Measurements from ENCODE around the gene MLLT10. TPM values are rescaled to one million over a fixed set of nuclear protein-coding genes. Genes with fewer than 3 reads are reported as not detected.

Gene MLLT10
- total and polyA plus RNA-seq, 9 of the 15 experiments (the other 6 are each of a cell fraction or from before 2014, with no cell fraction given) = 18.8 to 81.4 (median 64.2) TPM

DNA sequence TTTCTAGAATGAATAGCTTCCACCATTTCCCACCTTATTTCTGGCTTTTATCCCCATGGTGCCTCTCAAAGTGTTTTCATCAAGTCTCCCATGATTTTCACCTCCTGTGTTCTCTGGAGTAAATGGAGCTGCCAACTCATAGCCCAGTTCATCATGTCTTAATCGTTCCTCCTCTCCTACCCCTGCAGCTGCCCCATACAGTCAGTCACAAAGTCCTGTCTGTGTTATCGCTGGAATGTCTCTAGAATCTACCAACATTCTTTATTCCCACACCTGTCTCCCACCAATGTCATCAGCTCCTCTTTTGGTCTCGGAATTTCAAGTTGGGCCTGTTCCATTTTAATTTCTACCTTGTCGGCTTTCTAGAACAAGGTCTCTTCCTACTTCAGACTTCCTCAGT is 178.9 kb downstream of the MLLT10 start (continued):
- TF ChIP-seq IFI16 (CRISPR knock-in tag; IDR thresholded peaks at IDR 0.05) = no peak
- no peak for TF ChIP-seq EP300 (IDR thresholded peaks at IDR 0.05; ENCODE audit: low read length)

- FAIRE-seq (no peak), DNase-seq (ENCODE audit: extremely low read depth in 1 of 4, low spot score in 3 of 4) (no peak), ATAC-seq (no peak; the same call in 2 of the 3 replicates)
- H3K9me3 ChIP-seq (replicated peaks; ENCODE audit: control insufficient read depth, insufficient read depth, low read depth, low read length) = no peaks in the 10 kb centered on the region
- no peak overlapping the region for H3K27ac ChIP-seq (ENCODE audit: extremely low read depth, low read depth, low read length)
- H3K9me1 ChIP-seq (ENCODE audit: control insufficient read depth, insufficient read depth, low read length) = no peaks in the 10 kb centered on the region
- H3K4me3 ChIP-seq = no peak overlapping the region
- H4K20me1 ChIP-seq (replicated peaks; ENCODE audit: control insufficient read depth, insufficient read depth, low read length) = no peaks in the 10 kb centered on the region
- no peak overlapping the region for H2AFZ ChIP-seq (ENCODE audit: low read depth, low read length)
- in situ Hi-C loops (cut with MboI) = no loop called here
- whole genome bisulfite sequencing (ENCODE audit: insufficient coverage, low coverage, missing lambda C conversion rate) = 61% methylated on average over 2 of the region's 2 CpGs
- H3K79me2 ChIP-seq (ENCODE audit: control insufficient read depth, insufficient read depth, low read length) = peaks cover 10% of the 10 kb centered on the region; the same call in 2 of the 3 replicates
- no peak overlapping the region for H3K4me2 ChIP-seq (ENCODE audit: insufficient read depth, low read length)
- H3K36me3 ChIP-seq (ENCODE audit: control insufficient read depth, insufficient read depth, low read length) = peaks cover 66% of the 10 kb centered on the region
- no TSS peak for BruUV-seq (replicated peaks)
- H3K9ac ChIP-seq (ENCODE audit: insufficient read depth in 1 of 2, low read depth in 2 of 2, low read length in 2 of 2) = no peak overlapping the region
- ChIA-PET POLR2A (interaction anchor here (0.8 to 1.2 kb wide), 3 partner anchors 9 to 89 kb away, joined by 3 to 5 read pairs (median 3); no protein-coding TSS in a partner anchor), CTCF (ENCODE audit: low intra/inter-chr PET ratio) (no interaction called here)
- intact Hi-C loops (cut with micrococcal nuclease) = no loop called here
- H3K4me1 ChIP-seq (replicated peaks in 1 of 2; ENCODE audit: control insufficient read depth in 2 of 2, insufficient read depth in 2 of 2, low read length in 2 of 2) = 0 out of 5 replicates have a peak, but pooled peaks cover 0 to 3% of the 10 kb centered on the region in 2 experiments
- TF ChIP-seq ZNF143 (CRISPR knock-in tag; IDR thresholded peaks at IDR 0.05) (no peak), TOE1 (IDR thresholded peaks at IDR 0.05; ENCODE audit: borderline replicate concordance) (no peak), TOE1 (CRISPR knock-in tag; IDR thresholded peaks at IDR 0.05; ENCODE audit: borderline replicate concordance, low read depth) (no peak), RFX1 (IDR thresholded peaks at IDR 0.05) (peak; percentile 84), FOXJ2 (tag; IDR thresholded peaks at IDR 0.05) (0 out of 2 replicates have a peak, but pooled peaks have one; percentile 62), ELF4 (CRISPR knock-in tag; IDR thresholded peaks at IDR 0.05) (no peak)
- no peaks in the 10 kb centered on the region for H3K27me3 ChIP-seq (ENCODE audit: control insufficient read depth in 2 of 2, insufficient read depth in 2 of 2, low read length in 2 of 2)
Measured at GRCh38 chr10:21715531-21716195, 181.6 kb downstream of the MLLT10 start.
